A673 (cell line): ENCODE results near the gene KCNK7.

Source experiments
- EZH2 ChIP-seq: fragments of 200-600 bp; sonication (generic); IDR thresholded peaks from 2 replicates; pipeline ENCODE4 v1.6.1; 2017; ENCODE audit warnings: borderline replicate concordance, low read depth, mild to moderate bottlenecking, mixed read lengths, antibody characterized with exemption, low read length; ENCODE audit not compliant: poor library complexity, severe bottlenecking
- TF ChIP-seq, protein P1 (sequence below): fragments of 300-800, 200-600 bp; sonication (generic); conservative IDR thresholded peaks from 2 replicates; pipeline ENCODE4 v1.5.1; 2017; ENCODE audit warnings: low read depth, mild to moderate bottlenecking, antibody characterized with exemption, low read length, moderate library complexity, mixed read lengths

DNA sequence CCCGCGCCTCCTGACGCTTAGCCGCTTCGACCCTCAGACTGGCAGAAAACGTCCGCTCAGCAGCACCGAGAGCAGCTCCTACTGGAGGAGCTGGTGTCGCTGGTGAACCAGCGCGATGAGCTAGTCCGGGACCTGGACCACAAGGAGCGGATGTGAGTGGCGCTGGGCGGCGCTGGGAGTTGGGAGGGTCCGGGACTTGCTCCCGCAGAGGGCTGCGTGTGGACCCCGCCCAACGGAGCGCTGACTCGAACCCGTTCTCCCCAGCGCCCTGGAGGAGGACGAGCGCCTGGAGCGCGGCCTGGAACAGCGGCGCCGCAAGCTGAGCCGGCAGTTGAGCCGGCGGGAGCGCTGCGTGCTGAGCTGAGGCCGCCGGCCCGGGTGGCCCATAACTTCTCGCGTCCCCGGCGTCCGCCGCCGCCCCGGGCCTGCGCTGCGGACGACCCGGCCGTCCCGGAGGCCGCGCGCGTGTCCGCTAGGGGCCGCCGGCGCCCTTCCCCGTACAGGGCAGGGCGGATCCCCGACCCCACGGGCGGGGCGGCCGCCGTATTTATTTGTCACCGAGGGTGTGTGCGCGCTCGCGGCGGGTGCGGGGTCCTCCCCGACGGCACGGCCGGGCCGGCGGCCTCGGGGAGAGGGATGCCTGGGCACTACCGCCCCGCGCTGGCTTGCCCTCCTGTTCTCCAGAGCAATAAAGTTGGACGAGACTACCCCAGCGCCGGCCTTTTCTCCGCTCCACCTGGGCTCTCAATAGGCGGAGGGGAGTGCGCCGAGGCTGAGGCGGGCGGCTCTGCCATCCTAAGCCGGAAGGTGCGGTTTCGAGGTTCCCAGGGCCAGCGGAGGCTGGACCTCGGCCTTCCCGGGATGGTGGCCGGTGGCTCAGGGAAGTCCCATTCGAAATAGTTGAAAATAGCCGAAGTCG, 3.4 kb downstream of the KCNK7 start:
- TF ChIP-seq, protein P1, sequence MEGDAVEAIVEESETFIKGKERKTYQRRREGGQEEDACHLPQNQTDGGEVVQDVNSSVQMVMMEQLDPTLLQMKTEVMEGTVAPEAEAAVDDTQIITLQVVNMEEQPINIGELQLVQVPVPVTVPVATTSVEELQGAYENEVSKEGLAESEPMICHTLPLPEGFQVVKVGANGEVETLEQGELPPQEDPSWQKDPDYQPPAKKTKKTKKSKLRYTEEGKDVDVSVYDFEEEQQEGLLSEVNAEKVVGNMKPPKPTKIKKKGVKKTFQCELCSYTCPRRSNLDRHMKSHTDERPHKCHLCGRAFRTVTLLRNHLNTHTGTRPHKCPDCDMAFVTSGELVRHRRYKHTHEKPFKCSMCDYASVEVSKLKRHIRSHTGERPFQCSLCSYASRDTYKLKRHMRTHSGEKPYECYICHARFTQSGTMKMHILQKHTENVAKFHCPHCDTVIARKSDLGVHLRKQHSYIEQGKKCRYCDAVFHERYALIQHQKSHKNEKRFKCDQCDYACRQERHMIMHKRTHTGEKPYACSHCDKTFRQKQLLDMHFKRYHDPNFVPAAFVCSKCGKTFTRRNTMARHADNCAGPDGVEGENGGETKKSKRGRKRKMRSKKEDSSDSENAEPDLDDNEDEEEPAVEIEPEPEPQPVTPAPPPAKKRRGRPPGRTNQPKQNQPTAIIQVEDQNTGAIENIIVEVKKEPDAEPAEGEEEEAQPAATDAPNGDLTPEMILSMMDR: no peak
- TF ChIP-seq EZH2: no peak
